Spinal cord (tissue), 10 donors: ENCODE results near the gene CCDC6. TPM values are rescaled to one million over a fixed set of nuclear protein-coding genes. Genes with fewer than 3 reads are reported as not detected.
A peak's percentile ranks its signal among the peaks of the same experiment; 100 is the strongest.
"Not testable (repeated sequence)": the region's sequence is repeated elsewhere in the genome, so short reads cannot be mapped to it uniquely, and the experiment has no call there.

ENCODE experiments used
- DNase-seq, 6 donors: peaks; one replicate each; pipeline versions ENCODE4 v3.0.0 to v3.0.0-alpha.2; 2013 to 2015; ENCODE audit warnings: low spot score in 6 of 6, low read depth in 4 of 6
- H3K27ac ChIP-seq: one replicate; pipeline ENCODE4 v1.5.1; 2013; ENCODE audit warnings: low read depth, low read length, control low read depth
- H3K27me3 ChIP-seq: one replicate; pipeline ENCODE4 v1.6.1; 2013; ENCODE audit warnings: low read length; ENCODE audit not compliant: control insufficient read depth, insufficient read depth
- H3K36me3 ChIP-seq: one replicate; pipeline ENCODE4 v1.6.1; 2013; ENCODE audit warnings: low read length; ENCODE audit not compliant: control insufficient read depth, insufficient read depth
- H3K4me1 ChIP-seq: one replicate; pipeline ENCODE4 v1.6.1; 2013; ENCODE audit warnings: low read length; ENCODE audit not compliant: control insufficient read depth, insufficient read depth
- H3K4me3 ChIP-seq: one replicate; pipeline ENCODE4 v1.5.1; 2013; ENCODE audit warnings: low read depth, low read length, control low read depth
- H3K9me3 ChIP-seq: one replicate; pipeline ENCODE4 v1.6.1; 2013; ENCODE audit warnings: low read length; ENCODE audit not compliant: control insufficient read depth, insufficient read depth
- WGBS: methylation state at CpG from one replicate; pipeline ENCODE4 v1.1.5; 2013; ENCODE audit warnings: missing lambda C conversion rate; ENCODE audit not compliant: insufficient coverage; 5-methylcytosine and 5-hydroxymethylcytosine counted together
- polyA plus RNA-seq, 2 donors: library from polyadenylated mRNA; unstranded; fragments of 120-200 nt; gene quantifications; one replicate each; pipeline ENCODE4 v1.2.1, GENCODE V29; 2013; ENCODE audit not compliant: insufficient read length in 2 of 2
- total RNA-seq, 2 donors: library from RNA; depleted of rRNA in 1 of 2; stranded (reverse); fragments of 120-200 nt in 1 of 2; fragments of >200 nt in 1 of 2; gene quantifications; one replicate each; pipeline versions ENCODE4 v1.2.3 to v1.2.4, GENCODE V29; 2013 to 2014
- donor health status: healthy.

Gene CCDC6
- total and polyA plus RNA-seq, 4 donors = 31.6 to 68.9 (median 39.7) TPM

GRCh38 chr10:59792812-59793211 lies 113.5 kb downstream of the CCDC6 start:
- Histone ChIP-seq H3K9me3 (no peaks in the 10 kb centered on the region), H3K36me3 (peaks cover 10% of the 10 kb centered on the region), H3K4me1 (no peaks in the 10 kb centered on the region), H3K27ac (no peak overlapping the region), H3K4me3 (no peak overlapping the region), H3K27me3 (no peaks in the 10 kb centered on the region)
- 87% methylated on average over 12 of the region's 13 CpGs for WGBS
- no peak for DNase-seq

- DNase-seq = no peak
- no CpG with 5 or more reads among the region's 2 CpGs for WGBS
- Histone ChIP-seq H3K27ac (no peak overlapping the region), H3K9me3 (no peaks in the 10 kb centered on the region), H3K36me3 (peaks cover 10% of the 10 kb centered on the region), H3K4me3 (no peak overlapping the region), H3K4me1 (no peaks in the 10 kb centered on the region), H3K27me3 (no peaks in the 10 kb centered on the region)
Observed at GRCh38 chr10:59791601-59792000, 114.8 kb downstream of the CCDC6 start.

GRCh38 chr10:59790080-59790479 lies 116.3 kb downstream of the CCDC6 start:
- not testable (repeated sequence) for H3K4me1 ChIP-seq, H3K36me3 ChIP-seq, H3K27ac ChIP-seq, DNase-seq, H3K4me3 ChIP-seq, H3K9me3 ChIP-seq, H3K27me3 ChIP-seq
- WGBS = 0% methylated on average over 1 of the region's 2 CpGs

GRCh38 chr10:59788914-59789313 lies 117.4 kb downstream of the CCDC6 start:
- WGBS = 95% methylated on average over 5 of the region's 5 CpGs
- not testable (repeated sequence) for H3K9me3 ChIP-seq, H3K36me3 ChIP-seq, H3K4me1 ChIP-seq, H3K27me3 ChIP-seq, H3K27ac ChIP-seq, H3K4me3 ChIP-seq, DNase-seq

GRCh38 chr10:59787032-59787431 lies 119.3 kb downstream of the CCDC6 start:
- not testable (repeated sequence) for DNase-seq, H3K36me3 ChIP-seq, H3K27ac ChIP-seq, H3K4me1 ChIP-seq, H3K4me3 ChIP-seq, H3K27me3 ChIP-seq, H3K9me3 ChIP-seq
- 88% methylated on average over 3 of the region's 7 CpGs for WGBS

GRCh38 chr10:59785476-59785875 lies 120.9 kb downstream of the CCDC6 start:
- not testable (repeated sequence) for H3K36me3 ChIP-seq, H3K4me3 ChIP-seq, H3K27ac ChIP-seq, H3K9me3 ChIP-seq, DNase-seq, H3K4me1 ChIP-seq, H3K27me3 ChIP-seq
- no CpG with 5 or more reads among the region's 3 CpGs for WGBS

GRCh38 chr10:59781511-59781910 lies 124.8 kb downstream of the CCDC6 start:
- no peaks in the 10 kb centered on the region for H3K27me3 ChIP-seq
- H3K4me3 ChIP-seq = no peak overlapping the region
- peaks cover 5% of the 10 kb centered on the region for H3K4me1 ChIP-seq
- no peaks in the 10 kb centered on the region for H3K9me3 ChIP-seq
- no peaks in the 10 kb centered on the region for H3K36me3 ChIP-seq
- WGBS = 100% methylated on average over 1 of the region's 8 CpGs
- H3K27ac ChIP-seq = no peak overlapping the region
- DNase-seq = no peak

GRCh38 chr10:59779756-59780533 lies 126.4 kb downstream of the CCDC6 start:
- peak in 1 of 6 donors; percentile 59 for DNase-seq
- H3K4me3 ChIP-seq = no peak overlapping the region

GRCh38 chr10:59774451-59774850 lies 131.9 kb downstream of the CCDC6 start:
- H3K9me3 ChIP-seq = no peaks in the 10 kb centered on the region
- H3K27ac ChIP-seq = no peak overlapping the region
- no peak overlapping the region for H3K4me3 ChIP-seq
- H3K27me3 ChIP-seq = no peaks in the 10 kb centered on the region
- no peaks in the 10 kb centered on the region for H3K36me3 ChIP-seq
- no peaks in the 10 kb centered on the region for H3K4me1 ChIP-seq
- WGBS = 84% methylated on average over 3 of the region's 6 CpGs
- no peak for DNase-seq

More at GRCh38 chr10:59779756-59780533, 126.4 kb downstream of the CCDC6 start:
- H3K36me3 ChIP-seq = no peaks in the 10 kb centered on the region
- no peaks in the 10 kb centered on the region for H3K27me3 ChIP-seq
- peak overlapping the region; percentile 40 for H3K27ac ChIP-seq
- 55% methylated on average over 4 of the region's 6 CpGs for WGBS
- peaks cover 5% of the 10 kb centered on the region for H3K4me1 ChIP-seq
- no peaks in the 10 kb centered on the region for H3K9me3 ChIP-seq

- no CpG with 5 or more reads among the region's 2 CpGs for WGBS
- Histone ChIP-seq H3K4me1 (no peaks in the 10 kb centered on the region), H3K27me3 (no peaks in the 10 kb centered on the region), H3K36me3 (no peaks in the 10 kb centered on the region), H3K4me3 (no peak overlapping the region), H3K27ac (no peak overlapping the region), H3K9me3 (no peaks in the 10 kb centered on the region)
- DNase-seq = no peak
Observed at GRCh38 chr10:59773088-59773487, 133.3 kb downstream of the CCDC6 start.
